BE2C (cell line): ENCODE data around the gene RBM38.

Source experiments
- DNase-seq: peaks from one replicate; pipeline ENCODE4 v3.0.0-alpha.2; 2020
- H3K27me3 ChIP-seq: fragments of 250-450 bp; sonication (Bioruptor Pico); 2 replicates; pipeline ENCODE4 v1.5.1; 2020; ENCODE audit warnings: mild to moderate bottlenecking
- H3K36me3 ChIP-seq: fragments of 250-450 bp; sonication (Bioruptor Pico); 2 replicates; pipeline ENCODE4 v1.5.1; 2020; ENCODE audit warnings: mild to moderate bottlenecking
- H3K4me1 ChIP-seq: fragments of 250-450 bp; sonication (Bioruptor Pico); 2 replicates; pipeline ENCODE4 v1.5.1; 2020
- H3K4me3 ChIP-seq: 2 replicates; pipeline ENCODE4 v1.5.1; 2011; ENCODE audit warnings: low read depth, low read length
- H3K9me3 ChIP-seq: fragments of 250-450 bp; sonication (Bioruptor Pico); 2 replicates; pipeline ENCODE4 v1.5.1; 2020
- TF ChIP-seq, protein P1 (sequence below): IDR thresholded peaks from 2 replicates; pipeline ENCODE4 v1.5.1; 2012; ENCODE audit warnings: mild to moderate bottlenecking, low read depth, low read length

The RBM38 gene

DNA sequence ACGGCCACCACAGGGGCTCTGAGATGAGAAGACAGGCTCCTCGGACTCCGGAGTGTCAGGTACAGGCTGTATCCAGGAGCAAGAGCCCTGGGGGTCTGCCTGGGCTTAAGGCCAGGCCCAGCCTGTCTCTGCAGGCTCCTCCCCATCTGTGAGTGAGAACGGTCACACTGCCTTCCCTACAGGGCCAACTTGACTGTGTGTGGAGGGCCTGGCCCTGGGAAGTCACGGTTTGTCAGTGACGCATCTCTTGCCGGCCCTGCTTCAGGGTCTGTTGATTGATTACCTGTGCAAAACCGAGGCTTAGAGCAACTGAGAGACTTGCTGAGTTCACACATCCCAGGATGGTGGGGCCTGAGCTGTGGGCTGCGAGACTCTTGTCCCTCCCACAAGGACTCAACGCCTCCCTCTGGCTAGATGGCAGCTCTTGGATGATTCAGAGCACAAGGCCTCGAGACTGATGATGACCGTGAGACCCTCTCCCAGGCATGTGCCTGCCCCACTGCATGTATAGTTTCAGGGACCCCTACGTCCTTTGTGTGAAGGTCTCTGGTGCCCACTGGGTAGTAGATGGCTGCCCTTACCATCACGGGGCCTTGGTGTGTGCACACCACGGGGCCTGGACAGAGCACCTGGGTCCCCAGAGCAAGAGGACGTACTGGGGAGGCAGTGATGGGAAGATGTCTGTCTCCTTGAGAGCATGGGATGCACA, 5.9 kb downstream of the RBM38 start:
- TF ChIP-seq, protein P1, sequence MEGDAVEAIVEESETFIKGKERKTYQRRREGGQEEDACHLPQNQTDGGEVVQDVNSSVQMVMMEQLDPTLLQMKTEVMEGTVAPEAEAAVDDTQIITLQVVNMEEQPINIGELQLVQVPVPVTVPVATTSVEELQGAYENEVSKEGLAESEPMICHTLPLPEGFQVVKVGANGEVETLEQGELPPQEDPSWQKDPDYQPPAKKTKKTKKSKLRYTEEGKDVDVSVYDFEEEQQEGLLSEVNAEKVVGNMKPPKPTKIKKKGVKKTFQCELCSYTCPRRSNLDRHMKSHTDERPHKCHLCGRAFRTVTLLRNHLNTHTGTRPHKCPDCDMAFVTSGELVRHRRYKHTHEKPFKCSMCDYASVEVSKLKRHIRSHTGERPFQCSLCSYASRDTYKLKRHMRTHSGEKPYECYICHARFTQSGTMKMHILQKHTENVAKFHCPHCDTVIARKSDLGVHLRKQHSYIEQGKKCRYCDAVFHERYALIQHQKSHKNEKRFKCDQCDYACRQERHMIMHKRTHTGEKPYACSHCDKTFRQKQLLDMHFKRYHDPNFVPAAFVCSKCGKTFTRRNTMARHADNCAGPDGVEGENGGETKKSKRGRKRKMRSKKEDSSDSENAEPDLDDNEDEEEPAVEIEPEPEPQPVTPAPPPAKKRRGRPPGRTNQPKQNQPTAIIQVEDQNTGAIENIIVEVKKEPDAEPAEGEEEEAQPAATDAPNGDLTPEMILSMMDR, result no peak
- H3K4me3 ChIP-seq, result no peak overlapping the region
- H3K27me3 ChIP-seq, result no peaks in the 10 kb centered on the region
- peaks cover 24% of the 10 kb centered on the region for H3K36me3 ChIP-seq
- no peaks in the 10 kb centered on the region for H3K9me3 ChIP-seq
- H3K4me1 ChIP-seq, result peaks cover 15% of the 10 kb centered on the region
- no peak for DNase-seq

DNA sequence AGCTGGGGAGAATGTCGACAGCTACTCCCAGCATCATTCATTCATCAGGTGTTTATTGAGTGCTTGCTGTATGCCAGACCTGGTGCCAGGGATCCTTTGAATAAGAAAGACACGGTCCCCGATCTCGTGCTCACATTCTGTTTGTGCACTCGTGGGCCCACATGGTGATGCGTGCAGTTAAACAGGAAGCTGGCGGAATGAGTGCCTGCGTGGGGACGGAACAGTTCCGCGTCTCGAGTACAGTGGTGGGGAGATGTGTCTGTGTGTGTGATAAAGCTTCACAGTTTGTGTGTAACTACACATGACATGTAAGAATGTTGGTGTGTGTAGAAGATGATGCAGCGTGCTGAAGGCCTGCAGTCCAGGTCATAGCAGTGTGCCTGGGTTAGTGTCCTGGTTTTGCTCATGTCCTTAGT, 6.5 kb downstream of the RBM38 start:
- DNase-seq, result no peak
- Histone ChIP-seq H3K4me1 (peaks cover 15% of the 10 kb centered on the region), H3K4me3 (no peak overlapping the region), H3K27me3 (no peaks in the 10 kb centered on the region), H3K36me3 (peaks cover 23% of the 10 kb centered on the region), H3K9me3 (no peaks in the 10 kb centered on the region)
- TF ChIP-seq, protein P1, result no peak

- Histone ChIP-seq H3K9me3 (no peaks in the 10 kb centered on the region), H3K4me1 (peaks cover 15% of the 10 kb centered on the region), H3K36me3 (peaks cover 22% of the 10 kb centered on the region), H3K27me3 (no peaks in the 10 kb centered on the region), H3K4me3 (no peak overlapping the region)
- no peak for DNase-seq
- TF ChIP-seq, protein P1, result no peak
Observed at GRCh38 chr20:57398231-57398821, 7.1 kb downstream of the RBM38 start.

DNA sequence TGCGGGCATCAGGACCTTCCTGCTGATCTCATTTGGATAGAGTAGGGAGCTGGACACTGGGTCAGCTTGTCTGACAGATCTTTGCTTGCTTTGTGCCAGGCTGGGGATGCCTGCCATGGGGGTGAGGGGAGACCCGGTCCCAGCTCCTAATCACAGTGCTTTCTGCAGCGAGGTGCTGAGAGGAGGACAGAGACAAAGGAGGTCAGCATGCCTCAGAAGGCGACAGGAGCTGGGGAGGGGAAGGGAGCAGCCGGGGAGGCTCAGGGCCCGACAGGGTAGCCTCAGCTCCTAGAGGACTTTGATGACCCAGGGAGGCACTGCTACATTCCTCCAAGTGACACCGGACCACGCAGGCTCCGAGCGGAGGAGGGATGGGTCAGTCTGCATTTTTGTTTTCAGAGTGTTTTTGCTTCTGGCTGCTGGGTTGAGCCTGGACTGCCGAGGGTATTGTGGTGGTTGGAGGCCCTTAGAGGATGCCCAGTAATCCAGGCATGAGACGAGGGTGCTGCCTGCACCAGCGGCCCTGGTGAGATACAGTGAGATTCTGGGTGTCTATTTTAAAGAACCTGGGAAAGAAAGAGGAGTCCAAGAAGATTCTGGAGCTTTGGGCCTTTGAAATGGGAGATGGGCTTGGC, 7.8 kb downstream of the RBM38 start:
- Histone ChIP-seq H3K27me3 (no peaks in the 10 kb centered on the region), H3K36me3 (peaks cover 22% of the 10 kb centered on the region), H3K4me3 (no peak overlapping the region), H3K9me3 (no peaks in the 10 kb centered on the region), H3K4me1 (peaks cover 15% of the 10 kb centered on the region)
- TF ChIP-seq, protein P1, result no peak
- DNase-seq, result no peak

GRCh38 chr20:57399587-57400155, 8.5 kb downstream of the RBM38 start:
- Histone ChIP-seq H3K27me3 (no peaks in the 10 kb centered on the region), H3K4me1 (peaks cover 15% of the 10 kb centered on the region), H3K9me3 (no peaks in the 10 kb centered on the region), H3K36me3 (peaks cover 22% of the 10 kb centered on the region), H3K4me3 (no peak overlapping the region)
- TF ChIP-seq, protein P1, result no peak
- DNase-seq, result no peak
